SK-MEL-5 (cell line): ENCODE measurements around the gene ANXA11. TPM values are rescaled to one million over a fixed set of nuclear protein-coding genes. Genes with fewer than 3 reads are reported as not detected.

Source experiments
- DNase-seq: peaks from one replicate; pipeline ENCODE4 v3.0.0-alpha.2; 2016; ENCODE audit warnings: low read depth, low spot score
- in situ Hi-C: cut with HindIII; loops from 2 replicates; pipeline ENCODE4 v1.10.0; 2016; ENCODE audit warnings: low sequenced_read_pairs, high pct_unique_total_duplicates, low pct_unique_long_range_greater_than_20kb
- small RNA-seq, 2 experiments: library from RNA; depleted of rRNA; stranded (forward); fragments of <200 nt; gene quantifications; one replicate each; pipeline ENCODE3, GENCODE V24; 2014
- total RNA-seq: library from RNA; depleted of rRNA; stranded (reverse); fragments of >200 nt; shearing (Covaris generic); gene quantifications from 2 replicates; pipeline ENCODE4 v1.2.3, GENCODE V29; 2014; rRNA removed

The ANXA11 gene
- total RNA-seq, 1 experiment from 2014 or later: 66.3 TPM

DNA sequence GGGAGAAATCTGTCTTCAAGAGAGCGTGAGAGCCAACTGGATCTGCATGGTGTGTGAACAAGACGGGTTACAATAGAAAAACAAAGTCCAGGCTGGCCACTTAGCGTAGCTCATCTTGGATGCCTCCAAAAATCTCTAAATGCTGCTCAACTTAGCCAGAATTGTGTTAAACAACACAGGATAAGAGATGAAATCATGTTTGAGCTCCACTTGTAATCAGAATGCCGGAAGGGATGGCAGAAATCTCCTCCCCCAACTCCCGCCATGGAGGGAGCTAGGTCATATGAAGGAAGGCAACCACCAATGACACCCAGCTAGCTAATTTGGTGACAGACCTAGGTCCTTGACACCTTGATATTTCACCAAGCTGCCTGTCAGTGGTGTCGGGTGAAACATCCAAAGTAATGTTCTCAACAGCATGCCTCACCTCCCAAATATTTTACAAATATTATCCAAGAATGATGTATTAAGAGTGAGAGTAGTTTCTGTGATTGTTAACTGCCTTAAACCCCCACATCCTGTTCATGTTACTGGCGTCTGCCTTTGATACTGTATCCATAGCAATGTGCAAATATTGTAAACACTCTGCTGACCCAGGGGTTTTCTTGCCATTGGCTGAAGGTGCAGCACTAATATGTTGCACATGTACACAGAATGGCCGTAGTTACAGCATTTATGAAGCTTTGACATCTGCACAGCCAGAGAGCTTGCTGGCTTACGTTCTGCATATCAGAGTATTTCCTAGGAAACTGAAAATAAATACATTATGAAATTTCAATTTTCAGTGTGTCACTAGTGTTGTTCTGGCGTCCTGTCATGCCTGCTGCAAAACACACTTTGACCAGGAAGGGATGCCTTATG is 101.0 kb downstream of the ANXA11 start:
- in situ Hi-C loops: no loop called here
- DNase-seq: no peak

Small RNA genes within 50 kb of the gene (small RNA-seq; reads per million reads assigned to genes)
- gene RPS12P2: 0 reads per million in 2 experiments

Other genes starting within 250 kb of the ANXA11 start
- 23.9 and 25.3 TPM in 2 replicates for gene TMEM254, start 126.9 kb downstream of the ANXA11 start, total RNA-seq
- gene PLAC9, start 72.8 kb downstream of the ANXA11 start, total RNA-seq: not detected in 2 replicates
- 63.7 and 63.8 TPM in 2 replicates for gene MAT1A, start 84.1 kb upstream of the ANXA11 start, total RNA-seq
- not detected in 2 replicates for gene DYDC1, start 151.2 kb upstream of the ANXA11 start, total RNA-seq
- gene DYDC2, start 151.2 kb upstream of the ANXA11 start, total RNA-seq: 0.16 and 0.24 TPM in 2 replicates
- 113 and 122 TPM in 2 replicates for gene PRXL2A, start 203.0 kb upstream of the ANXA11 start, total RNA-seq
- gene TSPAN14, start 248.8 kb upstream of the ANXA11 start, total RNA-seq: 43.7 and 52.1 TPM in 2 replicates